Measurements from ENCODE around the gene FUOM. TPM values are rescaled to one million over a fixed set of nuclear protein-coding genes. Genes with fewer than 3 reads are reported as not detected.

The FUOM gene
- total and polyA plus RNA-seq, 2 donors from 2014 or later, result 17.5 to 118 TPM

GRCh38 chr10:133379152-133379800 is 21.5 kb upstream of the FUOM start, which contains the start of gene PAOX:
Gene PAOX, plus strand, starts transcription at chr10:133379262. Its CDS starts 55 bp downstream, at chr10:133379317.
- Histone ChIP-seq H3K27me3 (ENCODE audit: control insufficient read depth, insufficient read depth, low read length) (no peaks in the 10 kb centered on the region), H3K9me3 (ENCODE audit: control insufficient read depth in 2 of 3, insufficient read depth in 1 of 3, low read length in 3 of 3) (no peaks in the 10 kb centered on the region), H3K4me3 (ENCODE audit: low read length in 3 of 3) (peak within 1 kb of the TSS; percentile 57 to 77 (median 70)), H3K9ac (ENCODE audit: low read length in 3 of 3) (peak within 1 kb of the TSS; percentile 44 to 80 (median 65)), H3K27ac (ENCODE audit: low read depth in 2 of 2, low read length in 2 of 2) (peak within 1 kb of the TSS; percentile 67 to 83), H3K36me3 (ENCODE audit: control insufficient read depth in 2 of 3, insufficient read depth in 3 of 3, low read length in 3 of 3) (peaks cover 0 to 5% (median 0%) of the 10 kb centered on the region in 3 donors), H3K4me1 (ENCODE audit: control insufficient read depth in 2 of 3, insufficient read depth in 2 of 3, low read depth in 1 of 3, low read length in 3 of 3) (peaks cover 0 to 10% (median 0%) of the 10 kb centered on the region in 3 donors)
- peak; percentile 60 to 94 (median 80) for DNase-seq
- intact Hi-C loops (cut with DNase I), result no loop called here
- no peak for FAIRE-seq
- no peak for TF ChIP-seq CTCF (IDR thresholded peaks at IDR 0.05; ENCODE audit: borderline replicate concordance, extremely low read depth, insufficient read depth)

GRCh38 chr10:133378251-133379096 is 20.7 kb upstream of the FUOM start:
- Histone ChIP-seq H3K9ac (ENCODE audit: low read length in 3 of 3) (peak overlapping the region; percentile 44 to 80 (median 65)), H3K4me3 (ENCODE audit: low read length in 3 of 3) (peak overlapping the region; percentile 57 to 77 (median 70)), H3K9me3 (ENCODE audit: control insufficient read depth in 2 of 3, insufficient read depth in 1 of 3, low read length in 3 of 3) (no peaks in the 10 kb centered on the region), H3K36me3 (ENCODE audit: control insufficient read depth in 2 of 3, insufficient read depth in 3 of 3, low read length in 3 of 3) (peaks cover 0 to 5% (median 0%) of the 10 kb centered on the region in 3 donors), H3K4me1 (ENCODE audit: control insufficient read depth in 2 of 3, insufficient read depth in 2 of 3, low read depth in 1 of 3, low read length in 3 of 3) (peaks cover 0 to 10% (median 0%) of the 10 kb centered on the region in 3 donors), H3K27ac (ENCODE audit: low read depth in 2 of 2, low read length in 2 of 2) (peak overlapping the region; percentile 67 to 83), H3K27me3 (ENCODE audit: control insufficient read depth, insufficient read depth, low read length) (no peaks in the 10 kb centered on the region)
- TF ChIP-seq CTCF (IDR thresholded peaks at IDR 0.05; ENCODE audit: borderline replicate concordance, extremely low read depth, insufficient read depth), result no peak
- intact Hi-C loops (cut with DNase I), result no loop called here
- peak; percentile 68 to 94 (median 84) for DNase-seq
- FAIRE-seq, result no peak

- H3K9ac ChIP-seq (ENCODE audit: low read length in 3 of 3), result peak overlapping the region in 2 of 3 donors; percentile 65 to 80
- no peak for DNase-seq
- intact Hi-C loops (cut with DNase I), result no loop called here
Observed at GRCh38 chr10:133377818-133378250, 20.0 kb upstream of the FUOM start.

More at GRCh38 chr10:133377818-133378250, 20.0 kb upstream of the FUOM start:
- no peak for FAIRE-seq
- Histone ChIP-seq H3K27ac (ENCODE audit: low read depth in 2 of 2, low read length in 2 of 2) (peak overlapping the region; percentile 67 to 83), H3K36me3 (ENCODE audit: control insufficient read depth in 2 of 3, insufficient read depth in 3 of 3, low read length in 3 of 3) (peaks cover 0 to 5% (median 0%) of the 10 kb centered on the region in 3 donors), H3K4me3 (ENCODE audit: low read length in 3 of 3) (peak overlapping the region; percentile 57 to 77 (median 70)), H3K27me3 (ENCODE audit: control insufficient read depth, insufficient read depth, low read length) (no peaks in the 10 kb centered on the region), H3K9me3 (ENCODE audit: control insufficient read depth in 2 of 3, insufficient read depth in 1 of 3, low read length in 3 of 3) (no peaks in the 10 kb centered on the region), H3K4me1 (ENCODE audit: control insufficient read depth in 2 of 3, insufficient read depth in 2 of 3, low read depth in 1 of 3, low read length in 3 of 3) (peaks cover 0 to 10% (median 0%) of the 10 kb centered on the region in 3 donors)
- TF ChIP-seq CTCF (IDR thresholded peaks at IDR 0.05; ENCODE audit: borderline replicate concordance, extremely low read depth, insufficient read depth), result no peak
